OCI-LY7 (cell line): ENCODE results near the gene VPS4A. TPM values are rescaled to one million over a fixed set of nuclear protein-coding genes. Genes with fewer than 3 reads are reported as not detected.

Experiments
- BruUV-seq: library from RNA; stranded (reverse); fragments of 400-500 nt; replicated peaks from 2 replicates; lab custom pipeline; 2021; lab: Mats Ljungman, UMichigan
- CTCF ChIA-PET: fragments of 300-600 bp; sonication (Branson Sonifier 250); formaldehyde crosslinking; loops from one replicate; lab custom pipeline; 2022; ENCODE audit warnings: antibody characterized with exemption; ENCODE audit not compliant: unreplicated experiment; lab: Charles Lee
- POLR2A ChIA-PET: fragments of 300-600 bp; sonication (Branson Sonifier 250); formaldehyde crosslinking; loops from one replicate; lab custom pipeline; 2022; ENCODE audit warnings: antibody characterized with exemption; lab: Charles Lee
- DNase-seq: peaks from one replicate; pipeline ENCODE4 v3.0.0-alpha.2; 2015; ENCODE audit warnings: low spot score
- H2AFZ ChIP-seq: fragments of 200-600 bp; sonication (generic), shearing (Covaris generic); 2 replicates; pipeline ENCODE4 v1.6.1; 2014; ENCODE audit warnings: mild to moderate bottlenecking, antibody characterized with exemption, low read length, moderate library complexity
- H3K27ac ChIP-seq: fragments of 200-600 bp; sonication (generic); 2 replicates; pipeline ENCODE4 v1.5.1; 2014; ENCODE audit warnings: mixed run types, low read depth, mild to moderate bottlenecking, moderate library complexity, low read length, inconsistent platforms; ENCODE audit not compliant: poor library complexity, severe bottlenecking
- H3K36me3 ChIP-seq: fragments of 200-600 bp; sonication (generic); 2 replicates; pipeline ENCODE4 v1.6.1; 2014; ENCODE audit warnings: mild to moderate bottlenecking, antibody characterized with exemption, low read length, moderate library complexity, mixed read lengths; ENCODE audit not compliant: insufficient read depth
- H3K4me1 ChIP-seq: fragments of 200-600 bp; sonication (generic); 2 replicates; pipeline ENCODE4 v1.5.1; 2014; ENCODE audit warnings: mild to moderate bottlenecking, low read length; ENCODE audit not compliant: insufficient read depth, poor library complexity, severe bottlenecking
- H3K4me2 ChIP-seq: fragments of 200-600 bp; sonication (generic); 2 replicates; pipeline ENCODE4 v1.6.1; 2014; ENCODE audit warnings: mild to moderate bottlenecking, low read length
- H3K4me3 ChIP-seq: fragments of 200-600 bp; sonication (generic); 2 replicates; pipeline ENCODE4 v1.5.1; 2014; ENCODE audit warnings: mild to moderate bottlenecking, low read depth, low read length; ENCODE audit not compliant: poor library complexity, severe bottlenecking
- H3K79me2 ChIP-seq: fragments of 200-600 bp; sonication (generic); 2 replicates; pipeline ENCODE4 v1.6.1; 2016; ENCODE audit warnings: low read depth, mild to moderate bottlenecking, low read length, moderate library complexity, mixed read lengths; ENCODE audit not compliant: insufficient read depth
- H3K9me2 ChIP-seq: fragments of 200-600 bp; sonication (generic); 2 replicates; pipeline ENCODE4 v1.6.1; 2016; ENCODE audit warnings: mild to moderate bottlenecking, low read length, mixed read lengths; ENCODE audit not compliant: insufficient read depth
- H3K9me3 ChIP-seq: fragments of 200-600 bp; sonication (generic); 2 replicates; pipeline ENCODE4 v1.6.1; 2014; ENCODE audit warnings: mild to moderate bottlenecking, mixed run types, low read length, mixed read lengths
- H4K20me1 ChIP-seq: fragments of 200-600 bp; sonication (generic); 2 replicates; pipeline ENCODE4 v1.6.1; 2014; ENCODE audit warnings: mild to moderate bottlenecking, antibody characterized with exemption, low read length, moderate library complexity, mixed read lengths; ENCODE audit not compliant: insufficient read depth
- CTCF ChIP-seq: fragments of 200-600 bp; sonication (generic); conservative IDR thresholded peaks from 2 replicates; pipeline ENCODE4 v1.5.1; 2014; ENCODE audit warnings: mild to moderate bottlenecking, antibody characterized with exemption, low read length, moderate library complexity, mixed read lengths
- EZH2phosphoT487 ChIP-seq: fragments of 200-600 bp; sonication (generic); IDR thresholded peaks from 2 replicates; pipeline ENCODE4 v1.6.1; 2018; ENCODE audit warnings: low read depth, borderline replicate concordance, mild to moderate bottlenecking, mixed run types, antibody characterized with exemption, low read length, moderate library complexity, mixed read lengths
- intact Hi-C: fragments of 100-400 bp; cut with micrococcal nuclease; formaldehyde crosslinking; loops from one replicate; pipeline ENCODE4 v1.10.0; 2022; ENCODE audit not compliant: unreplicated experiment
- total RNA-seq, 2 experiments: library from RNA; depleted of rRNA in 1 of 2; stranded (reverse); fragments of >200 nt in 1 of 2; shearing (Covaris generic) in 1 of 2; gene quantifications; 2 replicates each; pipeline ENCODE4 v1.2.3, GENCODE V29; 2014 to 2022

Gene VPS4A
- total RNA-seq, 2 experiments from 2014 or later: 33.3 to 33.7 TPM

GRCh38 chr16:69326172-69326873 lies 15.2 kb downstream of the VPS4A start:
- no peak overlapping the region for H2AFZ ChIP-seq
- peak overlapping the region; percentile 89 for H3K4me2 ChIP-seq
- H3K27ac ChIP-seq: peak overlapping the region; percentile 47
- TF ChIP-seq CTCF (no peak), EZH2phosphoT487 (no peak)
- no peaks in the 10 kb centered on the region for H3K9me2 ChIP-seq
- BruUV-seq: TSS peak; percentile 37
- H3K4me3 ChIP-seq: peak overlapping the region; percentile 75
- CTCF ChIA-PET: no interaction called here
- POLR2A ChIA-PET: interaction anchor here (0.5 to 1.8 kb wide), 9 partner anchors 10 to 260 kb away, joined by 3 to 8 read pairs (median 4); partner anchors contain the start of gene NIP7
- peaks cover 83% of the 10 kb centered on the region for H3K36me3 ChIP-seq
- peaks cover 45% of the 10 kb centered on the region for H4K20me1 ChIP-seq
- peaks cover 45% of the 10 kb centered on the region for H3K4me1 ChIP-seq
- H3K9me3 ChIP-seq: no peaks in the 10 kb centered on the region
- H3K79me2 ChIP-seq: peaks cover 80% of the 10 kb centered on the region
- intact Hi-C loops: no loop called here
- DNase-seq: no peak

GRCh38 chr16:69327585-69328310 lies 16.6 kb downstream of the VPS4A start:
- Histone ChIP-seq H3K79me2 (peaks cover 80% of the 10 kb centered on the region), H3K9me2 (no peaks in the 10 kb centered on the region), H3K4me1 (peaks cover 51% of the 10 kb centered on the region), H2AFZ (no peak overlapping the region), H4K20me1 (peaks cover 38% of the 10 kb centered on the region), H3K27ac (peak overlapping the region; percentile 70), H3K36me3 (peaks cover 83% of the 10 kb centered on the region), H3K9me3 (no peaks in the 10 kb centered on the region), H3K4me3 (peak overlapping the region; percentile 75), H3K4me2 (peak overlapping the region; percentile 89)
- no peak for DNase-seq
- no TSS peak for BruUV-seq
- intact Hi-C loops: no loop called here
- ChIA-PET CTCF (no interaction called here), POLR2A (interaction anchor here (1.4 to 2.8 kb wide), 3 partner anchors 11 to 13 kb away, joined by 5 to 11 read pairs (median 5); partner anchors contain the start of gene NIP7)
- TF ChIP-seq EZH2phosphoT487 (no peak), CTCF (no peak)
